ENCODE results near the gene TBCD.

The TBCD gene

DNA sequence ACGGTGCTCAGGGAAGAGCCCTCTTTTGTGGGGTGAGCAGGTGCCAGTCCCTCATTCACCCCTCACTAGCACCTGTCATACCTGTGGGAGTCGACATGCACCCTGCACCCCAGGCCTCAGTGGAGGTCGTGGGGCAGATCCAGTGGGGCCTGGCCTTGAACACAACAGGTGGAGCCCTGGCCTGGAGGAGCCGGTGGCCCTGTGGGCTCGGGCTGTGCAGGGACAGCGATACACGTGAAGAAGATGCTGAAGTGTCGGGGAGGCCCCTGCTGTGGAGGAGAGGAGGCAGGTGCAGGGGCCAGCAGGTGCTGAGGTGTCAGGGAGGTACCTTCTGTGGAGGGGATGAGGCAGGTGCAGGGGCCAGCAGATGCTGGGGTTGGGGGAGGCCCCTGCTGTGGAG is 56.1 kb downstream of the TBCD start:
- H3F3A ChIP-seq (ENCODE audit: insufficient read depth): no peaks in the 10 kb centered on the region
- no peaks in the 10 kb centered on the region for H3K79me2 ChIP-seq (ENCODE audit: insufficient read depth, low read length)
- H3K27me3 ChIP-seq (ENCODE audit: low read length): no peaks in the 10 kb centered on the region
- no peaks in the 10 kb centered on the region for H3K36me3 ChIP-seq (ENCODE audit: low read length)
- no peak overlapping the region for H3K4me2 ChIP-seq (ENCODE audit: low read depth, low read length, poor library complexity, severe bottlenecking)
- H3K9me3 ChIP-seq (ENCODE audit: insufficient read depth, low read length): no peaks in the 10 kb centered on the region
- no peak overlapping the region for H3K27ac ChIP-seq (ENCODE audit: low read depth, low read length)
- no peak overlapping the region for H3K9ac ChIP-seq (ENCODE audit: low read length)
- no peaks in the 10 kb centered on the region for H3K9me2 ChIP-seq (replicated peaks; ENCODE audit: insufficient read depth, low read length)
- no peak overlapping the region for H3K4me3 ChIP-seq (ENCODE audit: insufficient read depth, low read length, poor library complexity, severe bottlenecking)
- no peaks in the 10 kb centered on the region for H4K20me1 ChIP-seq (ENCODE audit: low read depth, low read length)
- H2AFZ ChIP-seq (ENCODE audit: low read depth, low read length, severe bottlenecking): no peak overlapping the region
- TF ChIP-seq, protein P1, sequence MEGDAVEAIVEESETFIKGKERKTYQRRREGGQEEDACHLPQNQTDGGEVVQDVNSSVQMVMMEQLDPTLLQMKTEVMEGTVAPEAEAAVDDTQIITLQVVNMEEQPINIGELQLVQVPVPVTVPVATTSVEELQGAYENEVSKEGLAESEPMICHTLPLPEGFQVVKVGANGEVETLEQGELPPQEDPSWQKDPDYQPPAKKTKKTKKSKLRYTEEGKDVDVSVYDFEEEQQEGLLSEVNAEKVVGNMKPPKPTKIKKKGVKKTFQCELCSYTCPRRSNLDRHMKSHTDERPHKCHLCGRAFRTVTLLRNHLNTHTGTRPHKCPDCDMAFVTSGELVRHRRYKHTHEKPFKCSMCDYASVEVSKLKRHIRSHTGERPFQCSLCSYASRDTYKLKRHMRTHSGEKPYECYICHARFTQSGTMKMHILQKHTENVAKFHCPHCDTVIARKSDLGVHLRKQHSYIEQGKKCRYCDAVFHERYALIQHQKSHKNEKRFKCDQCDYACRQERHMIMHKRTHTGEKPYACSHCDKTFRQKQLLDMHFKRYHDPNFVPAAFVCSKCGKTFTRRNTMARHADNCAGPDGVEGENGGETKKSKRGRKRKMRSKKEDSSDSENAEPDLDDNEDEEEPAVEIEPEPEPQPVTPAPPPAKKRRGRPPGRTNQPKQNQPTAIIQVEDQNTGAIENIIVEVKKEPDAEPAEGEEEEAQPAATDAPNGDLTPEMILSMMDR (IDR thresholded peaks at IDR 0.05; ENCODE audit: insufficient read depth, low read length, poor library complexity, severe bottlenecking): no peak
- no peak for TF ChIP-seq EZH2phosphoT487 (conservative IDR thresholded peaks at IDR 0.05; ENCODE audit: low read length)

DNA sequence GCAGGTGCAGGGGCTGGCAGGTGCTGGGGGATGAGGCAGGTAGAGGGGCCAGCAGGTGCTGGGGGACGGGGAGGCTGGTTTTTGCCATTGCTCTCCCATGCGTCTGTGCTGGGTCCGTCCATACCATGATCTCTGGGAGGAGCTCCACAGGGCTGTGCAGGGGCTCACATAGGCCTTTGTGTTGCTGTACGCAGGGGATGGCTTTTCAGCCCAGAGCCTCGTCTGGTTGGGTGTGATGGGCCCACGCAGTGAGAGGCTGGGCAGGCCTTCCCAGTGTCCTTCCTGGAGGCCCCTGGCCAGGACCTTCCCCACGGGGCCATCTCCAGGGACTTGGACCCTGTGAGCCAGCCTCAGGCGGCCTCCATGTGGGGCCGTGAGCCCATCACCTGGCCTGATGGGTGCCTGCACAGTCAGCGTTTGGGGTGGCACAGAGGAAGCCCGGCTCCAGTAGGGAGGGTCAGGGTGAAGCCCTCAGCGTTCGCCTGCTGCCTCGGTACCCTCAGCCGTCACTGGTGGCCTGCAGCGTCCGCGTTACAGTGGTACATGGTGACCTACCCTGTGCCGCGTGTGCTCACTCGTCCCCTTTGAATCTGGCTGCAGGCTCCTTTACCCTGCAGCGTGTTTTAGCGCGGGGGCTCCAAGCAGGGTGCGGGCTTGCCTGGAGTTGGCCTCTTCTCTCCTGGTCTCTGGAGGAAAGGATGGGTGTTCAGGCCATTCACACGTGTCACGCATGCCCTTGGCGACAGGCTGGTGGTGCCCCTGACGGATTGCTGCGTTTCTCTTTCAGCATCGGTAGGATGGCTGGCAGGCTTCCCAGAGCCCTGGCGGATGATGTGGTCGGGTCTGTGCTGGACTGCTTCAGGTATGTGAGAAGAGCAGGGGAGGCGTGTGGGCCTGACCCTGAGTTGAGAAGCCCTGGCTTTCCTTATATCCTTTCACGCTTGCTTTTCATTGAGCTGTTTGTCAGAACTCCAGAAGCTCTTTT is 57.3 kb downstream of the TBCD start:
- Histone ChIP-seq H3K36me3 (ENCODE audit: low read length) (no peaks in the 10 kb centered on the region), H3K27ac (ENCODE audit: low read depth, low read length) (no peak overlapping the region), H3K79me2 (ENCODE audit: insufficient read depth, low read length) (no peaks in the 10 kb centered on the region), H2AFZ (ENCODE audit: low read depth, low read length, severe bottlenecking) (no peak overlapping the region), H3K4me2 (ENCODE audit: low read depth, low read length, poor library complexity, severe bottlenecking) (no peak overlapping the region), H3F3A (ENCODE audit: insufficient read depth) (no peaks in the 10 kb centered on the region), H3K27me3 (ENCODE audit: low read length) (no peaks in the 10 kb centered on the region), H3K9ac (ENCODE audit: low read length) (no peak overlapping the region), H3K9me3 (ENCODE audit: insufficient read depth, low read length) (no peaks in the 10 kb centered on the region), H4K20me1 (ENCODE audit: low read depth, low read length) (no peaks in the 10 kb centered on the region), H3K4me3 (ENCODE audit: insufficient read depth, low read length, poor library complexity, severe bottlenecking) (no peak overlapping the region), H3K9me2 (replicated peaks; ENCODE audit: insufficient read depth, low read length) (no peaks in the 10 kb centered on the region)
- TF ChIP-seq, protein P1 (IDR thresholded peaks at IDR 0.05; ENCODE audit: insufficient read depth, low read length, poor library complexity, severe bottlenecking): no peak
- no peak for TF ChIP-seq EZH2phosphoT487 (conservative IDR thresholded peaks at IDR 0.05; ENCODE audit: low read length)

DNA sequence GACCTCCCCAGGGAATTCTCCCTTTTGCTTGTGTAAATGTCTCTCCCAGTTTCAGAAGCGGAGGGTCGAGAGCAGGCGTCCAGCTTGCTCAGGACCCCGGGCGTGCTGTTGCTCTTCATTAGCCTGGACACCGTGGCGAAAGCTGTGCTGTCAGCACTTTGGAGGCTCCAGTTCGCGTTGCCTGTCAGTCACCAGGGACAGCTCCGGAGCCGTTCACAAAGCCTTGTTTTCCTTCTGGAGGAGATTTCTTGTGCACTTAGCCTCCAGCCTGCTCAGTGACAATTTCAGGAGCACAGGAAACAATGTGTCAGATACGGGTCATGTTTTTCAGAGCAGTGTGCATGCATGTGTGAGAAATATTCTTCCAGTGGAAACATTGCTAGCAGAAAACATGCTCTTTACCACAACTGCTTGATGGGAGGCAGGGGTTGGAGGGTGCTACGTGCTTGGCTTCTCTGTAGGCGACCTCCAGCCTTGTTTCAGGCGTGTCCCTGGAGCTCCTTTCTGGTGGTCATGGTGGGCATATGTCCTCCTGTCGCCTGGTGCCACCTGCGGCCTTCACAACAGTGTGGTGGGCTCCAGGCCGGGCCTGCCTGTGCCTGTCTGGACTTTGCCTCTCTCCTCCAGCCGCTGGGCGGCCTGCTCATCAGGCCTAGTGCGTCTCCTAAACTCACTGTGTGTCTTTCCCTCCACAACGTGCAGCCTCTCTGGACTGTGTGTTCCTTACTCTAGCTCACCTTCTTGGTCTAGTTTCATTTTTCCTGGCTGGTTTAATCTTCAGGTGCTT is 59.0 kb downstream of the TBCD start:
- H3K9ac ChIP-seq (ENCODE audit: low read length): no peak overlapping the region
- H3K79me2 ChIP-seq (ENCODE audit: insufficient read depth, low read length): no peaks in the 10 kb centered on the region
- no peak overlapping the region for H3K27ac ChIP-seq (ENCODE audit: low read depth, low read length)
- no peaks in the 10 kb centered on the region for H3K27me3 ChIP-seq (ENCODE audit: low read length)
- H3K4me2 ChIP-seq (ENCODE audit: low read depth, low read length, poor library complexity, severe bottlenecking): no peak overlapping the region
- no peaks in the 10 kb centered on the region for H3K36me3 ChIP-seq (ENCODE audit: low read length)
- TF ChIP-seq EZH2phosphoT487 (conservative IDR thresholded peaks at IDR 0.05; ENCODE audit: low read length): no peak
- TF ChIP-seq, protein P1 (IDR thresholded peaks at IDR 0.05; ENCODE audit: insufficient read depth, low read length, poor library complexity, severe bottlenecking): no peak
- H4K20me1 ChIP-seq (ENCODE audit: low read depth, low read length): no peaks in the 10 kb centered on the region
- H3K9me2 ChIP-seq (replicated peaks; ENCODE audit: insufficient read depth, low read length): no peaks in the 10 kb centered on the region
- no peak overlapping the region for H3K4me3 ChIP-seq (ENCODE audit: insufficient read depth, low read length, poor library complexity, severe bottlenecking)
- H3K9me3 ChIP-seq (ENCODE audit: insufficient read depth, low read length): no peaks in the 10 kb centered on the region
- no peaks in the 10 kb centered on the region for H3F3A ChIP-seq (ENCODE audit: insufficient read depth)
- no peak overlapping the region for H2AFZ ChIP-seq (ENCODE audit: low read depth, low read length, severe bottlenecking)
